ENCODE data around the gene TGM3.

GRCh38 chr20:2340823-2341222 is 45.0 kb downstream of the TGM3 start:
- no peak for TF ChIP-seq CTCF (IDR thresholded peaks at IDR 0.05)
- no peak for TF ChIP-seq POLR2A (IDR thresholded peaks at IDR 0.05)
